Measurements from ENCODE around the gene HTRA1. TPM values are rescaled to one million over a fixed set of nuclear protein-coding genes. Genes with fewer than 3 reads are reported as not detected.

The HTRA1 gene
- polyA plus RNA-seq, 1 of the 3 experiments (the other 2 are of a cell fraction): 291 TPM

- Histone ChIP-seq H3K9ac (no peak overlapping the region), H3K36me3 (replicated peaks in 1 of 2; ENCODE audit: control insufficient read depth in 1 of 2, insufficient read depth in 2 of 2, low read length in 1 of 2) (peaks cover 22 to 45% of the 10 kb centered on the region in 2 experiments), H3K27me3 (ENCODE audit: insufficient read depth) (no peaks in the 10 kb centered on the region), H3K79me2 (ENCODE audit: insufficient read depth) (no peaks in the 10 kb centered on the region), H3K9me2 (no peaks in the 10 kb centered on the region), H3K4me2 (0 out of 2 replicates have a peak overlapping the region, but pooled peaks have one; percentile 37), H3K4me1 (ENCODE audit: control insufficient read depth in 1 of 2, insufficient read depth in 2 of 2, low read depth in 1 of 2, low read length in 1 of 2) (peaks cover 11 to 17% of the 10 kb centered on the region in 2 experiments; a peak in 3 of 4 replicates), H3K9me3 (no peaks in the 10 kb centered on the region), H2AFZ (ENCODE audit: low read depth) (no peak overlapping the region), H3K4me3 (ENCODE audit: low read depth in 2 of 2, low read length in 1 of 2) (no peak overlapping the region), H4K20me1 (ENCODE audit: insufficient read depth) (no peaks in the 10 kb centered on the region), H3K27ac (ENCODE audit: low read depth in 2 of 2, low read length in 1 of 2) (peak overlapping the region; percentile 64 to 83; a peak in 3 of 4 replicates), H3F3A (replicated peaks; ENCODE audit: insufficient read depth) (peaks cover 32% of the 10 kb centered on the region)
- 77% methylated on average over 3 of the region's 3 CpGs for WGBS (ENCODE audit: low lambda C conversion rate)
- TF ChIP-seq NFIC (IDR thresholded peaks at IDR 0.05; ENCODE audit: borderline replicate concordance) (no peak), SIN3A (IDR thresholded peaks at IDR 0.05; ENCODE audit: borderline replicate concordance, low read depth, low read length) (no peak), FOSL2 (IDR thresholded peaks at IDR 0.05; ENCODE audit: borderline replicate concordance, low read depth) (no peak), JUND (IDR thresholded peaks at IDR 0.05) (no peak)
- ChIA-PET POLR2A (no interaction called here), CTCF (no interaction called here)
- DNase-seq: no peak
These were observed 40.2 kb upstream of the HTRA1 start for GRCh38 chr10:122421054-122421625.

- H3K27me3 ChIP-seq (ENCODE audit: insufficient read depth): no peaks in the 10 kb centered on the region
- H2AFZ ChIP-seq (ENCODE audit: low read depth): no peak overlapping the region
- H3K4me3 ChIP-seq (ENCODE audit: low read depth in 2 of 2, low read length in 1 of 2): no peak overlapping the region
- H3F3A ChIP-seq (replicated peaks; ENCODE audit: insufficient read depth): peaks cover 32% of the 10 kb centered on the region
- H3K4me2 ChIP-seq: no peak overlapping the region
- peaks cover 21 to 40% of the 10 kb centered on the region in 2 experiments for H3K36me3 ChIP-seq (replicated peaks in 1 of 2; ENCODE audit: control insufficient read depth in 1 of 2, insufficient read depth in 2 of 2, low read length in 1 of 2)
- peaks cover 11 to 17% of the 10 kb centered on the region in 2 experiments; a peak in 3 of 4 replicates for H3K4me1 ChIP-seq (ENCODE audit: control insufficient read depth in 1 of 2, insufficient read depth in 2 of 2, low read depth in 1 of 2, low read length in 1 of 2)
- no peak for DNase-seq
- H3K9me3 ChIP-seq: no peaks in the 10 kb centered on the region
- CTCF ChIA-PET: interaction anchor here (1.0 kb wide), 1 partner anchor 13 kb away, joined by 9 read pairs; no protein-coding TSS in a partner anchor
- H4K20me1 ChIP-seq (ENCODE audit: insufficient read depth): no peaks in the 10 kb centered on the region
- no peaks in the 10 kb centered on the region for H3K79me2 ChIP-seq (ENCODE audit: insufficient read depth)
- H3K27ac ChIP-seq (ENCODE audit: low read depth in 2 of 2, low read length in 1 of 2): peak overlapping the region in 1 of 2 experiments; percentile 3; a peak in 1 of 4 replicates
- no peaks in the 10 kb centered on the region for H3K9me2 ChIP-seq
- POLR2A ChIA-PET: no interaction called here
- no peak overlapping the region for H3K9ac ChIP-seq
- TF ChIP-seq EZH2phosphoT487 (IDR thresholded peaks at IDR 0.05; ENCODE audit: borderline replicate concordance, low read depth) (no peak), PBX3 (IDR thresholded peaks at IDR 0.05) (no peak), RFX5 (IDR thresholded peaks at IDR 0.05; ENCODE audit: low read length) (no peak), ZBTB33 (IDR thresholded peaks at IDR 0.05; ENCODE audit: borderline replicate concordance, low read depth) (no peak), FOXM1 (IDR thresholded peaks at IDR 0.05; ENCODE audit: low read depth) (no peak), RXRA (IDR thresholded peaks at IDR 0.05; ENCODE audit: borderline replicate concordance, low read depth) (no peak), USF1 (IDR thresholded peaks at IDR 0.05; ENCODE audit: borderline replicate concordance, low read depth) (no peak), RAD21 (IDR thresholded peaks at IDR 0.05; ENCODE audit: low read length) (no peak), MEF2A (IDR thresholded peaks at IDR 0.05; ENCODE audit: borderline replicate concordance, low read depth) (no peak), USF2 (IDR thresholded peaks at IDR 0.05; ENCODE audit: borderline replicate concordance, low read depth, low read length) (no peak), CTCF (IDR thresholded peaks at IDR 0.05) (no peak), TAF1 (IDR thresholded peaks at IDR 0.05; ENCODE audit: borderline replicate concordance, low read depth, low read length) (no peak), GABPA (IDR thresholded peaks at IDR 0.05; ENCODE audit: low read depth) (no peak), NFIC (IDR thresholded peaks at IDR 0.05; ENCODE audit: borderline replicate concordance) (no peak), NRF1 (IDR thresholded peaks at IDR 0.05; ENCODE audit: low read depth, low read length) (no peak), IRF3 (IDR thresholded peaks at IDR 0.05; ENCODE audit: low read depth, low read length) (no peak), JUND (IDR thresholded peaks at IDR 0.05) (no peak), FOXJ3 (CRISPR knock-in tag; IDR thresholded peaks at IDR 0.05) (no peak)
These were observed 39.6 kb upstream of the HTRA1 start for GRCh38 chr10:122421742-122422141.

Data from SK-N-SH (cell line).